Subcutaneous abdominal adipose tissue (tissue), 5 donors: ENCODE data around the gene SEPSECS.

Experiments
- H3K27ac ChIP-seq: one replicate; pipeline ENCODE4 v1.7.0; 2013; ENCODE audit warnings: low read depth, mild to moderate bottlenecking, inconsistent platforms, low read length, moderate library complexity
- H3K27me3 ChIP-seq, 5 donors: one replicate each; pipeline ENCODE4 v1.7.0; 2013; ENCODE audit warnings: low read length in 5 of 5, inconsistent platforms in 1 of 5; ENCODE audit not compliant: control insufficient read depth in 5 of 5, insufficient read depth in 4 of 5
- H3K36me3 ChIP-seq, 5 donors: one replicate each; pipeline ENCODE4 v1.7.0; 2013; ENCODE audit warnings: low read length in 5 of 5; ENCODE audit not compliant: control insufficient read depth in 5 of 5, insufficient read depth in 5 of 5
- H3K4me1 ChIP-seq, 5 donors: one replicate each; pipeline ENCODE4 v1.7.0; 2013; ENCODE audit warnings: low read length in 5 of 5, mild to moderate bottlenecking in 3 of 5, moderate library complexity in 1 of 5; ENCODE audit not compliant: control insufficient read depth in 5 of 5, insufficient read depth in 5 of 5
- H3K4me3 ChIP-seq, 5 donors: one replicate each; pipeline ENCODE4 v1.7.0; 2013; ENCODE audit warnings: low read length in 5 of 5, low read depth in 1 of 5
- H3K9ac ChIP-seq, 5 donors: one replicate each; pipeline ENCODE4 v1.7.0; 2013; ENCODE audit warnings: low read length in 5 of 5, mild to moderate bottlenecking in 4 of 5, moderate library complexity in 3 of 5
- H3K9me3 ChIP-seq, 5 donors: one replicate each; pipeline ENCODE4 v1.7.0; 2013; ENCODE audit warnings: low read length in 5 of 5; ENCODE audit not compliant: control insufficient read depth in 5 of 5
- donor health status: healthy.
- donor health status: healthy.
- donor health status: healthy.
- donor health status: healthy.
- donor health status: healthy.

SEPSECS gene

DNA sequence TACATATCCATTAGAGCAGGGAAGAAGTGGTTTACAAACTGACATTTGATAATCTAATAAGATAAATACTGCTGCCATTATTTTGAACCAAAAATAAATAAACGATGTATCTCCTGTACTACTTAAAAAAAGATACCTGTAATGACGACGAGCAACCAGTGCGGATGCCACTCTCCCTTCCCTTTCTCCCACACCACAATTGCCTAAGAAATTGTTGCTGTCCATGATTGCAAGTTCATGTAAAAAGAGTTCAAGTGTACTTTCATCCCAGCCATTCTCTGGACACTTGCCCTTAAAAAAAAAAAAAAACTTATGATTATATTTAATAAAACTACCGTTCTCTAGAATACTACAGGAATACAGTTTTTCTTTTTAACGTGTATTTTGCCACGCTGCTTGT is 1.4 kb downstream of the SEPSECS start:
- Histone ChIP-seq H3K9me3 (no peaks in the 10 kb centered on the region), H3K36me3 (peaks cover 7 to 14% (median 9%) of the 10 kb centered on the region in 5 donors), H3K4me3 (no peak overlapping the region), H3K4me1 (peaks cover 0 to 29% (median 23%) of the 10 kb centered on the region in 5 donors), H3K27me3 (no peaks in the 10 kb centered on the region), H3K27ac (no peak overlapping the region), H3K9ac (no peak overlapping the region)

DNA sequence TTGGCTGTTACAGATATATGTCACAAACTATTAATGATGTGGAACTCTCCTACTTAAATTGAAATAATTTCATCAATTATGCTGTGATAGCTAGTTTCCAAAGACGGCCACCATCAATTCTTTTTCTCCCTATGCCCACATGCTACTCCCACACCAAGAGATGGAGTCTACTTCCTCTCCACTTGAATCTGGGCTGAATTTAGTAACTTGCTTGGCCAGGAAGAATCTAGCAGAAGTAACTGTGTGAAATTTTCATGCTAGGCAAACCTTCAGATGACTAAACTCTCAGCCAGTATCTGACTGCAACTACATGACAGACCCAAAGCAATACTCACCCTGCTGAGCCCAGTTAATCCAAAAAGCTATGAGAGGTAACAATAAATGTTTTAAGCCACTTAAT is 3.2 kb downstream of the SEPSECS start:
- H3K4me3 ChIP-seq = no peak overlapping the region
- H3K27me3 ChIP-seq = no peaks in the 10 kb centered on the region
- H3K9me3 ChIP-seq = no peaks in the 10 kb centered on the region
- peaks cover 7 to 14% (median 9%) of the 10 kb centered on the region in 5 donors for H3K36me3 ChIP-seq
- H3K4me1 ChIP-seq = peaks cover 0 to 28% (median 22%) of the 10 kb centered on the region in 5 donors
- H3K27ac ChIP-seq = no peak overlapping the region
- no peak overlapping the region for H3K9ac ChIP-seq

DNA sequence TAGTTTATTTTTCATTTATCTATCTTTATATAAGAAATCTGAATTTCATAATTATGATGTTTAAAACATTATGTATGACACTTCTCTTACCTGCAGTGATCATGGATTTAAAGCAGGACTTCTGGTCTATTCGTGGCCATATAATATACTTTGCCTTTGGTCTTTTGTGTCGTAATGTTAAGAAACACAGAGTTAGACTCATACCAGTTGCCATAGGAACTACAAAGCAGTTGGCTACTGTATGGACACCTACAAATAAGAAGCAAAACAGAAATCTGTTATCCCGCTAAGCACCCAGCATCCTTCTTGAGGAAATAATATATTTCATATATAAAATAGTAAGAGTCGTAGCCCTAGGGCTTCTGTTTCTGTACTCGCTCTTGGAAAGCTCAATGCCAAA is 4.3 kb downstream of the SEPSECS start:
- no peak overlapping the region for H3K27ac ChIP-seq
- no peak overlapping the region for H3K9ac ChIP-seq
- no peaks in the 10 kb centered on the region for H3K27me3 ChIP-seq
- H3K4me3 ChIP-seq = no peak overlapping the region
- H3K36me3 ChIP-seq = peaks cover 9 to 17% (median 9%) of the 10 kb centered on the region in 5 donors
- H3K9me3 ChIP-seq = no peaks in the 10 kb centered on the region
- peaks cover 0 to 17% (median 13%) of the 10 kb centered on the region in 5 donors for H3K4me1 ChIP-seq

DNA sequence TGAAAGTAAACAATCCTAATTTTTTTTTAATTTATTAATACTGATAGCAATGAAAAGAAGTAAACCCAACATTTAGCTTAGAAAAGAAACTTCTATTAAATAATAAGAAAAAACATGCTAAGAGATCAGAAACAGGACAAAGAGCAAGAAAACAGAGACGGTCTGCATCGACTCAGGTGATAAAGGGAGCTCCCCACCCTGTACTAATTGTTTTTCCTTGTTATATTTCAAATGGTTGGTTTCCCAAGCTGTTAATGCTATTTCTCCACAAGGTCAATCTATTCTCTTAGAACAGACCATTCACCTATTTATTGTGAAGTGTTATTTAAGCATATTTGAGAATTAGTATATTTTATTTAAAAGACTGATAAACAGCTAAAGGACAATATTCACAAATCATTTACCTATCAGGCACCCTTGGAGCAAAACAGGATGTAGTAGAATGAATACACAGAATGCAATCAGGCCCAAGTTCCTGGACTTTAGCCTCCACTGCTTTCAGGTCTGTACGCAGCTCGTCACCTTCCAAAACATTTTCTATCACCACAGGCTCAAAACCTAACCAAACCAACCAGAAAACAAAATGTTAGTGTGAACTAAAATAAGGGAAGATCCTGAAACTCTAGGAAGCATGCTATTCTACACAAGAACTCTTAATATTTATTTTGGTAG is 5.5 kb downstream of the SEPSECS start:
- peaks cover 0 to 9% (median 7%) of the 10 kb centered on the region in 5 donors for H3K4me1 ChIP-seq
- no peaks in the 10 kb centered on the region for H3K27me3 ChIP-seq
- H3K9me3 ChIP-seq = no peaks in the 10 kb centered on the region
- no peak overlapping the region for H3K9ac ChIP-seq
- no peak overlapping the region for H3K27ac ChIP-seq
- H3K4me3 ChIP-seq = no peak overlapping the region
- H3K36me3 ChIP-seq = peaks cover 9 to 20% (median 14%) of the 10 kb centered on the region in 5 donors

DNA sequence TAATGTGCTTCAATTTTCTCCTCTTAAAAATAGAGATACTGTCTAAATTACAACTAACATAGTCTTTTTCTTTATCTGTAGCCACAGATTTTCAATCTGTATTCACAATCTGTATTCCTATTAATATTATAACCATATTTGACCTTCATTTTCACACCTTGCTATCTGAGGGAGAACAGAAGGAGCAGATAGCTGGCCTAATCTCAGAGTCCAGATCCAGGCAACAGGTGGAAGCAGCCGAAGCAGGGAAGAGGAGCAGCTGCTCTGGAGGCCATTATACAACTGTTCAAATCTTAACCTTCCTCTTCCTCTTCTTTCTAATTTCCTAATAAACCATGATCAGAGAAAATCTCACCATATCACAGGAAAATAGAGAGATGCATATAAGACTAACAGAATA is 14.2 kb downstream of the SEPSECS start:
- H3K9ac ChIP-seq = no peak overlapping the region
- no peak overlapping the region for H3K4me3 ChIP-seq
- peaks cover 10 to 21% (median 14%) of the 10 kb centered on the region in 5 donors for H3K36me3 ChIP-seq
- H3K27me3 ChIP-seq = no peaks in the 10 kb centered on the region
- no peaks in the 10 kb centered on the region for H3K9me3 ChIP-seq
- H3K27ac ChIP-seq = no peak overlapping the region
- H3K4me1 ChIP-seq = no peaks in the 10 kb centered on the region

DNA sequence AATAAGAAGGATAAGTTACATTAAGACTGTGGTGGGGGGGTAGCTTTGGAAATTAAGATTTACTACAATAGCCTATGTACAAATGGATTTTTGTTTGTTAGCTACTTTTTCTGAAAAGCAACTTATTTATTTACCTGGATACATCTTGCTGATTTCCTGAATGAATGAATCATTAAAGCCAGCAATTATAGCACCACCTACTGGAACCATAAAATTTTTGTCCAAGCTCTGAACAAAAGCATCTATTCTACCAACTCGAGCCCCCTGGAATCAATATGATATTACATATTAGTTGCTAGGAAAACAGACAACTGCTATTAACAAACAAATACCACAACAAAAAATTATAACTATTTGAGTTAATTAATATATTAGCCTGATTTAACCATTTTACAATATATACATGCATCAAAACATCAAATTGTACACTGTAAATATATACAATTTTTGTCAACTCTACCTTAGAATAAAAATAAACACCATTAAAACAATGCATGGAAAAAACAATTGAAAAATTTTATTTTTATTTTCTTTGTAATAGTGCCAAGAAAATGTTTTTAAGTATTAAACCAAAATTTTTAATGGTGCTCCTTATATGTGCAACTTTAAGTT is 15.3 kb downstream of the SEPSECS start:
- peaks cover 6 to 24% (median 17%) of the 10 kb centered on the region in 5 donors for H3K36me3 ChIP-seq
- H3K27ac ChIP-seq = no peak overlapping the region
- no peaks in the 10 kb centered on the region for H3K9me3 ChIP-seq

DNA sequence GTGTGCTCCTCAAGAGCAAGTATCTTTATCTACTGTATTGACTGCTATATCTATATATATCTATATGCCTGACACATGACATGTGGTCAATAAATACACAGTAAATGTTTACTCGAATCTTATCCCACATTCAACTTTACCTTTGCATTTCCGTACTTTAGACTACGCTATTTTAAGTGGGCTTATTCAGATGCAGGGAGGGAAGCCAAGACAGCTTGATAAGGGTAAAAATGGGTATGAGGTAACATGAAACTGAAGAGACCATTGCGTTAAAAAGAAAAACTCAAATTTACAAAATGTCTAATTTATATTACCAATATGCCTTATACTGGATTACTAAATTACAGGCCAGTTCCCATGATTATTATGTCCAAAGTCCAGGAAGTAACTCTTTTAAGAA is 17.8 kb downstream of the SEPSECS start:
- Histone ChIP-seq H3K4me3 (no peak overlapping the region), H3K36me3 (peaks cover 9 to 29% (median 25%) of the 10 kb centered on the region in 5 donors), H3K9ac (no peak overlapping the region), H3K27me3 (no peaks in the 10 kb centered on the region), H3K27ac (no peak overlapping the region), H3K9me3 (no peaks in the 10 kb centered on the region), H3K4me1 (no peaks in the 10 kb centered on the region)

More for the DNA sequence above, 15.3 kb downstream of the SEPSECS start:
- no peaks in the 10 kb centered on the region for H3K27me3 ChIP-seq
- no peak overlapping the region for H3K9ac ChIP-seq
- H3K4me1 ChIP-seq = no peaks in the 10 kb centered on the region
- H3K4me3 ChIP-seq = no peak overlapping the region

DNA sequence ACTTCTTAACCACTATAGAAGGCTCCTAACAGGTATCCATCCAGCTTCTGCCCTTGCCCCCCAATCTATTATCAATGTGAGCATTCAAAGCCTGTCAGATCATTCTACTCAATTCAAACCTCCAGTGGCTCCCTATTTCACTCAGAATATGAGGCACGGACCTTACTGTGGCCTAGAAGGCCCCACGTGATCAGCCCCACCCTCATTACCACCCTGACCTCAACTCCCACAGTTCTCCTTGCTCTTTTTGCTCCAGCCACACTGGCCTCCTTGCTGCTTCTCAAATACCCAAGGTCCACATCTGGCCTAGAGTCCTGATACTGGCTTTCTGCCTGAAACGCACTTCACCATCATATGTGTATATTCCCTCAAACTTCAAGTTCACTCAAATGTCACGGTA is 18.7 kb downstream of the SEPSECS start:
- H3K9me3 ChIP-seq = no peaks in the 10 kb centered on the region
- peaks cover 9 to 27% (median 25%) of the 10 kb centered on the region in 5 donors for H3K36me3 ChIP-seq
- no peak overlapping the region for H3K9ac ChIP-seq
- no peaks in the 10 kb centered on the region for H3K27me3 ChIP-seq
- no peak overlapping the region for H3K4me3 ChIP-seq
- H3K27ac ChIP-seq = no peak overlapping the region
- H3K4me1 ChIP-seq = no peaks in the 10 kb centered on the region

DNA sequence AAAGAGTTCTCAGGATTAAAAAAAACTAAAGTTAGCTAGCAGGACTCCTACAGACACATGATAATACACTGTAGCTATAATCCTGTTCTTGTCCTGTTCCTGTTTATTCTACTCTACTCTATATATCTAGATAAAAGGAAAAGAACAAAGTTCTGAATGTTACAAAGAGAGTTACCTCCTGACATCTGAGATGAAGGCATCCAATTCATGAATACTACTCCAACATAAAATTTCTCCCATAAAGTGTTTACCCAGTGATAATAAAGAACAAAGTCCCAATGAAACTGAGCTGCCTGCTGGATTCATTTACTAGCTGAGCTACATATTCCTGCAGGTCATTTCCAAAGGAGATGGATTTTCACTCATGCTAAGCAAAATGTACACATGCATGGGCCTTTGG is 27.1 kb downstream of the SEPSECS start:
- Histone ChIP-seq H3K36me3 (peaks cover 0 to 17% (median 9%) of the 10 kb centered on the region in 5 donors), H3K9ac (no peak overlapping the region), H3K9me3 (no peaks in the 10 kb centered on the region), H3K4me1 (no peaks in the 10 kb centered on the region), H3K4me3 (no peak overlapping the region), H3K27me3 (no peaks in the 10 kb centered on the region), H3K27ac (no peak overlapping the region)

DNA sequence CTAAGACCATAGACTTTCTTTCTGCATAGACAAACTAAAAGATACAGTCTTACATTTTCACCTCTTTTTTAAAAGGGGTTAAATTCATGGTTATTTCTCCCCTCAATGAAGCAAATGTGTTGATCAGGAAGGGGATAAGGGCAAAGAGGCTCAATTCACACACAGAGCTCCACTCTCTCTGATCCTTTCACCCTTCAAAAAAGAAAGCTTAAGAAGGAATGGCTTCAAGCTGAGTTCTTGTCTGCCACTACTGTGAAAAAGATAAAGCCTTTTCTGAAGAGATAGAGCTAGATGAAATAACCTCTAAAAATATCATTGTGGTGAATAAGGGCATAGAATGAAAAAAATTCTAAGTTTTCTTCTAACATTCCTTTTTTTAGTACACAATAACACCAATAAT is 28.3 kb downstream of the SEPSECS start:
- Histone ChIP-seq H3K9me3 (no peaks in the 10 kb centered on the region), H3K4me3 (no peak overlapping the region), H3K36me3 (peaks cover 0 to 22% (median 11%) of the 10 kb centered on the region in 5 donors), H3K9ac (no peak overlapping the region), H3K27ac (no peak overlapping the region), H3K27me3 (no peaks in the 10 kb centered on the region), H3K4me1 (no peaks in the 10 kb centered on the region)
